ENCODE results near the gene EHMT1.
A peak's percentile ranks its signal among the peaks of the same experiment; 100 is the strongest.
"Not testable (repeated sequence)": the region's sequence is repeated elsewhere in the genome, so short reads cannot be mapped to it uniquely, and the experiment has no call there.

The EHMT1 gene

GRCh38 chr9:137590469-137591383 lies 28.1 kb upstream of the EHMT1 start, which contains the start of gene ZMYND19:
TSS of gene ZMYND19 (minus strand) at chr9:137590512. CDS start at chr9:137590263, 249 bp downstream.
- peak; percentile 89 for DNase-seq

- DNase-seq, result no peak
Observed at GRCh38 chr9:137592767-137593166, 26.0 kb upstream of the EHMT1 start.

- DNase-seq, result no peak
Observed at GRCh38 chr9:137593176-137593575, 25.6 kb upstream of the EHMT1 start.

GRCh38 chr9:137596577-137596976 lies 22.2 kb upstream of the EHMT1 start:
- not testable (repeated sequence) for DNase-seq

- DNase-seq, result no peak
Observed at GRCh38 chr9:137598943-137599342, 19.9 kb upstream of the EHMT1 start.

GRCh38 chr9:137602661-137603060 lies 16.1 kb upstream of the EHMT1 start:
- no peak for DNase-seq

GRCh38 chr9:137603879-137604278 lies 14.9 kb upstream of the EHMT1 start:
- DNase-seq, result no peak

- no peak for DNase-seq
Observed at GRCh38 chr9:137604345-137605086, 14.3 kb upstream of the EHMT1 start.

- DNase-seq, result peak; percentile 87
Observed at GRCh38 chr9:137605121-137606004, 13.4 kb upstream of the EHMT1 start, which contains the start of gene ARRDC1. TSS of gene ARRDC1 (plus strand) at chr9:137605686. CDS start at chr9:137605718, 32 bp downstream.

GRCh38 chr9:137606005-137606621 lies 12.7 kb upstream of the EHMT1 start:
- DNase-seq, result no peak

GRCh38 chr9:137606734-137607138 lies 12.1 kb upstream of the EHMT1 start:
- DNase-seq, result no peak

GRCh38 chr9:137607141-137607857 lies 11.5 kb upstream of the EHMT1 start:
- no peak for DNase-seq

- DNase-seq, result no peak
Observed at GRCh38 chr9:137610944-137611343, 7.9 kb upstream of the EHMT1 start.

- DNase-seq, result peak; percentile 69
Observed at GRCh38 chr9:137611623-137612609, 6.9 kb upstream of the EHMT1 start.

- no peak for DNase-seq
Observed at GRCh38 chr9:137612741-137613142, 6.1 kb upstream of the EHMT1 start.

GRCh38 chr9:137613259-137613658 lies 5.5 kb upstream of the EHMT1 start:
- no peak for DNase-seq

GRCh38 chr9:137613738-137614523 lies 4.9 kb upstream of the EHMT1 start:
- no peak for DNase-seq

- no peak for DNase-seq
Observed at GRCh38 chr9:137614631-137615386, 4.0 kb upstream of the EHMT1 start.
